ENCODE results near the gene AADACL2. TPM values are rescaled to one million over a fixed set of nuclear protein-coding genes. Genes with fewer than 3 reads are reported as not detected.

The AADACL2 gene
- total RNA-seq, 1 donor from 2014 or later, result not detected

DNA sequence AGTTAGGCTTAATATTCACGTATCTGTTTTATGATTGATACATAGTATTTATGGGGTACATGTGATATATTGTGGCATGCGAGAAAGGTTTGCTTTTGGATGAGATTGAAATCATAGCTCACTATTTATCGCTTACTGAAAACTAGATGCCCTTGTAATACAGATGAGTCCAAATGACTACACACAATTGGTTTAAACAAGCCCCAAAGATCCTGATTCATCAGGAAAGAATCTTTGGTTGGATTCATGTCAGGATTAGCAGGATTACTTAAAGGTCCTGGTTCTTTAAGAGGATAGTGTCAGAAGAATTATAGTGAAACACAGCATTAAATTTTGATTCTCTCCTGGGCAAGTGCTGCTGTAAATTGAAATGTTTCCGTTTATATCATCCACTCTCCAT, 61.5 kb downstream of the AADACL2 start:
- Mint-ChIP-seq H3K4me1 (ENCODE audit: unreplicated experiment) (peaks cover under 1% of the 10 kb centered on the region), H3K27me3 (ENCODE audit: unreplicated experiment) (no peaks in the 10 kb centered on the region), H3K36me3 (ENCODE audit: unreplicated experiment) (no peaks in the 10 kb centered on the region), H3K4me3 (ENCODE audit: unreplicated experiment) (no peak overlapping the region), H3K27ac (ENCODE audit: unreplicated experiment) (no peak overlapping the region), H3K9me3 (ENCODE audit: unreplicated experiment) (no peaks in the 10 kb centered on the region)
- no peak for TF ChIP-seq CTCF (IDR thresholded peaks at IDR 0.05)
- no peak for DNase-seq (ENCODE audit: extremely low spot score, unreplicated experiment)

- Mint-ChIP-seq H3K4me1 (ENCODE audit: unreplicated experiment) (no peaks in the 10 kb centered on the region), H3K9me3 (ENCODE audit: unreplicated experiment) (no peaks in the 10 kb centered on the region), H3K4me3 (ENCODE audit: unreplicated experiment) (no peak overlapping the region), H3K27me3 (ENCODE audit: unreplicated experiment) (no peaks in the 10 kb centered on the region), H3K27ac (ENCODE audit: unreplicated experiment) (no peak overlapping the region), H3K36me3 (ENCODE audit: unreplicated experiment) (no peaks in the 10 kb centered on the region)
- TF ChIP-seq CTCF (IDR thresholded peaks at IDR 0.05), result no peak
- DNase-seq (ENCODE audit: extremely low spot score, unreplicated experiment), result no peak
Observed at GRCh38 chr3:151796105-151796680, 62.5 kb downstream of the AADACL2 start.

- no peaks in the 10 kb centered on the region for H3K27me3 Mint-ChIP-seq (ENCODE audit: unreplicated experiment)
- H3K4me1 Mint-ChIP-seq (ENCODE audit: unreplicated experiment), result no peaks in the 10 kb centered on the region
- H3K4me3 Mint-ChIP-seq (ENCODE audit: unreplicated experiment), result no peak overlapping the region
- no peaks in the 10 kb centered on the region for H3K36me3 Mint-ChIP-seq (ENCODE audit: unreplicated experiment)
- TF ChIP-seq CTCF (IDR thresholded peaks at IDR 0.05), result no peak
- no peak for DNase-seq (ENCODE audit: extremely low spot score, unreplicated experiment)
- H3K9me3 Mint-ChIP-seq (ENCODE audit: unreplicated experiment), result no peaks in the 10 kb centered on the region
- no peak overlapping the region for H3K27ac Mint-ChIP-seq (ENCODE audit: unreplicated experiment)
Observed at GRCh38 chr3:151798466-151798865, 64.7 kb downstream of the AADACL2 start.

DNA sequence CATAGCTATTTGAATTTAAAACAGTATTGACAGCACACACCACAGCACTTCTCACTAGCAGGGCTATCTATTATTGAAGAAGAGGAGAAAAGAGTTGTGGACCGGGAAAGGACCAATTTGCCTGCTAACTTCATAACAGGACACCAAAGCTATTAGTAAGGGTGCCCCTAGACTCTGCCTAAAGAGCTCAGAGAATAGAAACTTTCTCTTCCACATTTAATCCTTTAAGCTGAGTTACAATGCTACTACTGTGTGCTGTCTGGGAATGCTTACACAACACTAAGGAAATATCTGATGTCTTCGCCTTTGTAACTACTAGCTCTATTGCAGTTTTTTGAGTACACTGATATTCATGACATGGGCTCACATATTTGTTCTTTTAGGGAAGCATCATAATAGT, 66.7 kb downstream of the AADACL2 start:
- H3K27ac Mint-ChIP-seq (ENCODE audit: unreplicated experiment), result no peak overlapping the region
- no peak for TF ChIP-seq CTCF (IDR thresholded peaks at IDR 0.05)
- H3K4me1 Mint-ChIP-seq (ENCODE audit: unreplicated experiment), result no peaks in the 10 kb centered on the region
- no peak for DNase-seq (ENCODE audit: extremely low spot score, unreplicated experiment)
- no peaks in the 10 kb centered on the region for H3K36me3 Mint-ChIP-seq (ENCODE audit: unreplicated experiment)
- H3K4me3 Mint-ChIP-seq (ENCODE audit: unreplicated experiment), result no peak overlapping the region
- H3K9me3 Mint-ChIP-seq (ENCODE audit: unreplicated experiment), result no peaks in the 10 kb centered on the region
- H3K27me3 Mint-ChIP-seq (ENCODE audit: unreplicated experiment), result no peaks in the 10 kb centered on the region

GRCh38 chr3:151804267-151804666, 70.5 kb downstream of the AADACL2 start:
- Mint-ChIP-seq H3K36me3 (ENCODE audit: unreplicated experiment) (no peaks in the 10 kb centered on the region), H3K27me3 (ENCODE audit: unreplicated experiment) (no peaks in the 10 kb centered on the region), H3K4me3 (ENCODE audit: unreplicated experiment) (no peak overlapping the region), H3K9me3 (ENCODE audit: unreplicated experiment) (peaks cover 16% of the 10 kb centered on the region), H3K4me1 (ENCODE audit: unreplicated experiment) (no peaks in the 10 kb centered on the region), H3K27ac (ENCODE audit: unreplicated experiment) (no peak overlapping the region)
- no peak for DNase-seq (ENCODE audit: extremely low spot score, unreplicated experiment)
- no peak for TF ChIP-seq CTCF (IDR thresholded peaks at IDR 0.05)
